Measurements from ENCODE around the gene TRIOBP. TPM values are rescaled to one million over a fixed set of nuclear protein-coding genes. Genes with fewer than 3 reads are reported as not detected.

TRIOBP gene
- total RNA-seq, 1 donor from 2014 or later = 53.2 TPM

DNA sequence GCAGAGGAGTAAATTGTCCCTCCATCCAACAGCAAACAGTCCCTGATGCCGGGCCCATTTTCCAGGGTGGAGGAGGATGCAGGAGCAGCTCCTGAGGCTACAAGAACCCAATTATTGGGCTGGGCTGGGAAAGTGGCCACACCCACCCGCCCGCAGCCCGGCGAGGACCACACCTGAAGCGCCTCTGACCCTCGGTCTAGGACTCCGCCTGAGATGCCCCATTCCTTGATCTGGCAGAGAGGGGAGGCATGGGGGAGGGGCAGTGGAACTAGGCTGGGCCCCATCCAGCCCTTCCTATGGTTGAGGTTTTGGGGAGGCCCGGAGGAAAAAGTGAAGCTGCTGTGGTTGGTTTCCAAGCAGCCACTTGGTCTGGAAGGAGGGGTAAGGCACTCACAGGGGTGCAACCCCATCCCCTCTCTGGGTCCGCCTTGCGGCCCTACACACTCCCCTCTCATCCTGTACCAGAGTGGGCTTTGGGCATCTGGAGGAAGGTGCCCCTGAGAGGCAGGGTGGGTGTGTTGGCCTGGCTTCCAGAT lies 23.9 kb upstream of the TRIOBP start:
- H3K4me3 Mint-ChIP-seq = no peak overlapping the region
- H3K36me3 Mint-ChIP-seq (ENCODE audit: low read depth) = no peaks in the 10 kb centered on the region
- peaks cover 5% of the 10 kb centered on the region for H3K27me3 Mint-ChIP-seq (ENCODE audit: low read depth)
- H3K27ac Mint-ChIP-seq (ENCODE audit: unreplicated experiment) = no peak overlapping the region
- no peak for DNase-seq (ENCODE audit: low read depth, low spot score)
- H3K9me3 Mint-ChIP-seq = no peaks in the 10 kb centered on the region
- peaks cover 14% of the 10 kb centered on the region for H3K4me1 Mint-ChIP-seq
- TF ChIP-seq, protein P1, sequence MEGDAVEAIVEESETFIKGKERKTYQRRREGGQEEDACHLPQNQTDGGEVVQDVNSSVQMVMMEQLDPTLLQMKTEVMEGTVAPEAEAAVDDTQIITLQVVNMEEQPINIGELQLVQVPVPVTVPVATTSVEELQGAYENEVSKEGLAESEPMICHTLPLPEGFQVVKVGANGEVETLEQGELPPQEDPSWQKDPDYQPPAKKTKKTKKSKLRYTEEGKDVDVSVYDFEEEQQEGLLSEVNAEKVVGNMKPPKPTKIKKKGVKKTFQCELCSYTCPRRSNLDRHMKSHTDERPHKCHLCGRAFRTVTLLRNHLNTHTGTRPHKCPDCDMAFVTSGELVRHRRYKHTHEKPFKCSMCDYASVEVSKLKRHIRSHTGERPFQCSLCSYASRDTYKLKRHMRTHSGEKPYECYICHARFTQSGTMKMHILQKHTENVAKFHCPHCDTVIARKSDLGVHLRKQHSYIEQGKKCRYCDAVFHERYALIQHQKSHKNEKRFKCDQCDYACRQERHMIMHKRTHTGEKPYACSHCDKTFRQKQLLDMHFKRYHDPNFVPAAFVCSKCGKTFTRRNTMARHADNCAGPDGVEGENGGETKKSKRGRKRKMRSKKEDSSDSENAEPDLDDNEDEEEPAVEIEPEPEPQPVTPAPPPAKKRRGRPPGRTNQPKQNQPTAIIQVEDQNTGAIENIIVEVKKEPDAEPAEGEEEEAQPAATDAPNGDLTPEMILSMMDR (conservative IDR thresholded peaks at IDR 0.05) = no peak

DNA sequence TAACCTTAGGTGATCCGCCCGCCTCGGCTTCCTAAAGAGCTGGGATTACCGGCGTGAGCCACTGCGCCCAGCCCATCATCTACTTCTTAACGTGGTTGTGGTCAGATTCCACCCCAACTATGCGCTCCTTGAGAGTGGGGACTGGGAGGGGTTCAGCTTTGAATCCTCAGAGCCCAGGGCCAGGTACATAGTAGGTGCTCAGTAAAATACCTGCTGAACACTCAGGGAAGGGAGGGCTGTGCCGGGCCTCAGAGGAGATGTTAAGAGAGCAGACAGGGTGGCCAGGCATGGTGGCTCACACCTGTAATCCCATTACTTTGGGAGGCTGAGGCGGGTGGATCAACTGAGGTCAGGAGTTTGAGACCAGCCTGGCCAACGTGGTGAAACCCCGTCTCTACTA lies 22.6 kb upstream of the TRIOBP start:
- Mint-ChIP-seq H3K9me3 (no peaks in the 10 kb centered on the region), H3K27me3 (ENCODE audit: low read depth) (peaks cover 5% of the 10 kb centered on the region), H3K4me1 (peaks cover 10% of the 10 kb centered on the region), H3K36me3 (ENCODE audit: low read depth) (no peaks in the 10 kb centered on the region), H3K4me3 (no peak overlapping the region), H3K27ac (ENCODE audit: unreplicated experiment) (no peak overlapping the region)
- no peak for DNase-seq (ENCODE audit: low read depth, low spot score)
- TF ChIP-seq, protein P1 (conservative IDR thresholded peaks at IDR 0.05) = no peak

DNA sequence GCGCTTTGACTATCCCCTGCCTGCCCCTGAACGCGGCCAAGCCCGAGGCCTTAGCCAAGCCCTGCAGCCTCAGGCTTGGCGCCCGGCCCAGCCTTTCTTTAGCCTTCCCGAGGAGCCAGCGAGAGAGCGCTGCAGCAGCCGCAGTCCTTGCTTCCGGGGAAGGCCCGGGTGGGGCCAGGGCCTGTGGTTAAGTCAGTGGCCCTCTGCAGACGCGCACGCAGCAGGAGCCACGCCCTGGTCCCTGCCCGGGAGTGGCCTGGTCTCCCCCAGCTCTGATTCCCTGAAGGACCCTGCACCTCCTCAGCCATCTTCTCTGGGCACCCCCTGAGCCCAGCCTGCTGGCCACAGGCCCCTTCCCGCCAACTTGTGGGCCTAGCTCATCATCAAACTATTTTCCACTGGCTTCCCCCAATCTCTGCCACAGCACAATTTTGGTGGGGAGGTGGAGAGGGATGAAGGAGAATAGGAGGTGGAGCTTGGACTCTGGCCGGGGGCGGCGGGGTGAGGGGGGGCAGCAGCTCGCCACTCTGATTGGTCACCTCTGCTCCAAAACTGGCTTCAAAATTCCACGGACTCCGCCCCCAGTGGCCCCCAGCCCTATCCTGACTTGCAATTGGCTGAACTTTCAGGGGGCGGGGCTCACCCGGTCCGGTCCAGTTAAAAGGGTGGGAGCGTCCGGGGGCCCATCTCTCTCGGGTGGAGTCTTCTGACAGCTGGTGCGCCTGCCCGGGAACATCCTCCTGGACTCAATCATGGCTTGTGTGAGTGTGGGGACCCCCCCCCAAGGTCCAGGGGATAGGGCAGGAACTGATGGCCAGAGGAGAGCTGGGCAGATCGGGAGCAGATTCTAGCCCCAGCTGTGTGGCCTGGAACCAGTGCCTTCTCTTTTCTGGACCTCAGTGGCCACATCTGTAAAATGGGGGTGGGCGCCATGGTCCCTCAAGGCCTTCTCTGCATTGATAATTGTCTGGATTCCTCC lies 21.6 kb upstream of the TRIOBP start, which contains the start of gene LGALS1:
TSS of gene LGALS1 (plus strand) at position 686 of the 979 bp plus-strand sequence. CDS start at position 753, 67 bp downstream.
- Mint-ChIP-seq H3K9me3 (no peaks in the 10 kb centered on the region), H3K27ac (ENCODE audit: unreplicated experiment) (no peak within 1 kb of the TSS), H3K4me1 (peaks cover 10% of the 10 kb centered on the region), H3K27me3 (ENCODE audit: low read depth) (peaks cover 5% of the 10 kb centered on the region), H3K4me3 (peak within 1 kb of the TSS; percentile 56), H3K36me3 (ENCODE audit: low read depth) (no peaks in the 10 kb centered on the region)
- DNase-seq (ENCODE audit: low read depth, low spot score) = peak; percentile 21
- TF ChIP-seq, protein P1 (conservative IDR thresholded peaks at IDR 0.05) = no peak

DNA sequence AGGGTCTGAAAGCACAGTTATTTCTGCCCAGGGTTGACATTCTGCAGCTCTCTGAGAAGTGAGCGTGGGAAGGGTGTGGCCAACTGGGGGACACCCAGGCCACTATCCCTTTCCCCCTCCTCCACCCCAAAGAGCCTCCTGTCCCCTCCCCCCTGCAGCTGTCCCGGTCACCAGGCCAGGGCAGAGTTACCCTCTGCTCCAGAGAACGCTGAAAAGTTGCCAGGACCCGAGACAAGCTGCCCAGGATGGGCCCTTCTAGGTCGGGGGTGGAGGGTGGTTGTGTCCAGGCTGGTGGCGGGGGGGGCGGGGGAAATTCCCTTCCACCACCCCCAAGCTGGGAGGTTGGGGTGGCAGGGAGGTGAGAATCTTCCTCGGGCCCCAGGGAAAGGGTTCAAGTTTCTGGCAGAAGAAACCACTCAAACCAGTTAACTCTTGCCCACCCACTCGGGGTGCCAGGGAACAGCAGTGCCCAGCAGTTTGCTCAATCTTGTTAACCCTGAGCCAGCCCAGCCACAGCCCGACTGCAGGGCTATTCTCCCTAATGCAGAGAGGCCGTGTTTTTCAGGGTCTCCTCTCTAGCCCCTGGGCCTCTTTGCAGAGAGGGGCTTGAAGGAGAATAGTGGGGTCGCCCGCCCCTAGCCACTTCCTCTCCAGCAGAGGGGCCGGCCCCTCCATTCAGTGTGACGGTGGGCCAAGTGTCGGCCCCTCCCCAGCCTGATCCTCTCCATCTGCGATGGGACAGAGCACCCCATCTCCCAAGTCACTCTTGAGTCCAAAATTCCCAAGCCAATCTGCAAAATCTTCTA lies 20.7 kb upstream of the TRIOBP start:
- Mint-ChIP-seq H3K27ac (ENCODE audit: unreplicated experiment) (no peak overlapping the region), H3K4me1 (peaks cover 10% of the 10 kb centered on the region), H3K36me3 (ENCODE audit: low read depth) (no peaks in the 10 kb centered on the region), H3K27me3 (ENCODE audit: low read depth) (peaks cover 5% of the 10 kb centered on the region), H3K4me3 (peak overlapping the region; percentile 56), H3K9me3 (no peaks in the 10 kb centered on the region)
- DNase-seq (ENCODE audit: low read depth, low spot score) = no peak
- TF ChIP-seq, protein P1 (conservative IDR thresholded peaks at IDR 0.05) = no peak
